ENCODE measurements around the gene TECPR1. TPM values are rescaled to one million over a fixed set of nuclear protein-coding genes. Genes with fewer than 3 reads are reported as not detected.
A peak's percentile ranks its signal among the peaks of the same experiment; 100 is the strongest.

The TECPR1 gene
- polyA plus RNA-seq, 1 experiment = 3.5 TPM

DNA sequence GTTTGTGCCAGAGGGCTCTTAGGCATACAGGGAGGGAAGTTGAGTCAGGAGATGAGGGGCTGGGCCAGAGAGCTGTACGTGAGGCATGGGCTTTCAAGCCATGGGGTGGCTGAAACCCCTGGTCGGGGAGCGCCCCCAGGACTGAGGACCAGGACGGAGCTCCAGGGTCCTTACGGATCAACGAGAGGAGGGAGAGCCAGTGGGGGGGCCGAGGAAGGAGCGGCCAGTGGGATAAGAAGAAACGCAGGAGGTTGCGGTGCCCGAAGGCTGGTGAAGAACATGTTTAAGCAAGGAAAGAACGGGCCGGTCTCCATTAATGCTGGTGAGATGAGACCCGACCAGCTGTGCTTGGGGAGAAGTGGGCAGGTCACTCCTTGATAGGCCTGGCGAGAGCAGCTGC lies 84.4 kb downstream of the TECPR1 start:
- ChIA-PET POLR2A (interaction anchor here (0.6 to 2.0 kb wide), 3 partner anchors 48 to 146 kb away, joined by 4 to 6 read pairs (median 5); no protein-coding TSS in a partner anchor), CTCF (interaction anchor here (0.6 to 10.3 kb wide), 22 partner anchors 10 to 756 kb away, joined by 3 to 474 read pairs (median 14); partner anchors contain the start of genes ASNS and LMTK2)
- Histone ChIP-seq H3K27ac (ENCODE audit: low read depth, low read length) (no peak overlapping the region), H3K4me3 (ENCODE audit: low read depth, low read length) (no peak overlapping the region), H3K9me3 (ENCODE audit: control insufficient read depth, insufficient read depth, low read length) (no peaks in the 10 kb centered on the region; the same call in 1 of the 2 replicates), H3K27me3 (ENCODE audit: control insufficient read depth, insufficient read depth, low read length) (no peaks in the 10 kb centered on the region)
- no peak for TF ChIP-seq CTCF (IDR thresholded peaks at IDR 0.05; ENCODE audit: low read depth, low read length)
- DNase-seq (ENCODE audit: low read depth, low spot score) = no peak

GRCh38 chr7:98166668-98166970 lies 85.4 kb downstream of the TECPR1 start:
- Histone ChIP-seq H3K4me3 (ENCODE audit: low read depth, low read length) (no peak overlapping the region), H3K27me3 (ENCODE audit: control insufficient read depth, insufficient read depth, low read length) (no peaks in the 10 kb centered on the region), H3K9me3 (ENCODE audit: control insufficient read depth, insufficient read depth, low read length) (no peaks in the 10 kb centered on the region), H3K27ac (ENCODE audit: low read depth, low read length) (no peak overlapping the region)
- no peak for DNase-seq (ENCODE audit: low read depth, low spot score)
- POLR2A ChIA-PET = no interaction called here
- TF ChIP-seq CTCF (IDR thresholded peaks at IDR 0.05; ENCODE audit: low read depth, low read length) = no peak
- CTCF ChIA-PET = interaction anchor here (0.6 to 10.3 kb wide), 18 partner anchors 8 to 1063 kb away, joined by 3 to 474 read pairs (median 4); partner anchors contain the start of gene LMTK2

DNA sequence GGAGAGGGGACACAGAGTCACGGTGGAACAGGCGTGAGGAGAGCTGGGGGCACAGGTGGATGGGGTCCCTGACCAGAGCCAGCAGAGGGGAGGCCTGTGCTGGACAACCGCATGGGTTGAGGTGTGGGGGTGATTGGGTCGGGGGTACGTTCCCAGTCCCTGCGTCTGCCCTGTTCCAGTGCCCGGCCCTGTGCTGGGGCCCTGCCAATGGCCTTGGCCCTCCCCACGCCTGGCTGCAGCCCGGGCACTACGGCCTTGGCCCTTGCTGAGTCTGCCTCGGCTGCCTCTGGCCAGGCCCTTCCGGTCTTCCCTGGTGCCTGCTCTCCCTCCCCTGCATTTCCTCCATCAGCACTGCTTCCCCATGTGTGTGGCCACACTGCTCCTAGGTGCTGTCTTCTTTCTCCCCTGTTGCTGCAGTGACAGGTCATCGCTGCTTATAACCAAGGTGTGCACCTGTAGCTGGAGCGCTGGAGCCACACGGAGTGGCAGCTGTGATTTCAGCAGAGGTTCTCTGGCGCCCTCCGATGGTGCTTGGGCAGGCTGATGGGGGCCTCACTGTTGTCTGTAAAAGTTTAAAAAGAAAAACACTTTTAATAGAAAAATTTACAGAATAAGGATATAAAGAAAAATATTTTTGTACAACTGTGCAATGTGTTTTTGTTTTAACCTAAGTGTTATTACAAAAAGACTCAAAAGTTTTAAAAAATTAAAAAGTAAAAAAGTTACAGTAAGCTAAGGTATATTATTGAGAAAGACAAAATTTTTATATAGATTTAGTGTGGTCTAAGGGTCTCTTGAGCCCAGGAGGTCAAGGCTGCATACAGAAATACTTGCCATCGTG lies 86.0 kb downstream of the TECPR1 start:
- TF ChIP-seq CTCF (IDR thresholded peaks at IDR 0.05; ENCODE audit: low read depth, low read length) = peak; percentile 63
- Histone ChIP-seq H3K27me3 (ENCODE audit: control insufficient read depth, insufficient read depth, low read length) (no peaks in the 10 kb centered on the region), H3K27ac (ENCODE audit: low read depth, low read length) (no peak overlapping the region), H3K9me3 (ENCODE audit: control insufficient read depth, insufficient read depth, low read length) (no peaks in the 10 kb centered on the region), H3K4me3 (ENCODE audit: low read depth, low read length) (no peak overlapping the region)
- ChIA-PET POLR2A (no interaction called here), CTCF (interaction anchor here (0.6 to 10.3 kb wide), 20 partner anchors 8 to 1062 kb away, joined by 3 to 474 read pairs (median 4); partner anchors contain the start of gene LMTK2)
- DNase-seq (ENCODE audit: low read depth, low spot score) = no peak

Other genes starting within 250 kb of the TECPR1 start
- gene LMTK2, start 145.4 kb downstream of the TECPR1 start, polyA plus RNA-seq (2011; rRNA removed) = 3.7 TPM in 2 replicates
- not detected in 2 replicates for gene BHLHA15, start 40.8 kb downstream of the TECPR1 start, polyA plus RNA-seq (2011; rRNA removed)
- gene BRI3, start 29.5 kb upstream of the TECPR1 start, polyA plus RNA-seq (2011; rRNA removed) = 91.9 and 104 TPM in 2 replicates
- gene BAIAP2L1, start 148.9 kb upstream of the TECPR1 start, polyA plus RNA-seq (2011; rRNA removed) = 3.9 and 4.1 TPM in 2 replicates

All from AG04450 (cell line).